CD4-positive, alpha-beta T cell treated with Interleukin-10 for 1 hour (primary cell): Measurements from ENCODE around the gene LUZP2.

Experiments
- DNase-seq: peaks from one replicate; pipeline ENCODE4 v3.0.0-alpha.2; 2020

Gene LUZP2

GRCh38 chr11:24734742-24735237 lies 237.9 kb downstream of the LUZP2 start:
- DNase-seq: no peak

GRCh38 chr11:24738972-24739371 lies 242.1 kb downstream of the LUZP2 start:
- no peak for DNase-seq

GRCh38 chr11:24739637-24740036 lies 242.8 kb downstream of the LUZP2 start:
- DNase-seq: no peak

GRCh38 chr11:24747275-24748251 lies 250.7 kb downstream of the LUZP2 start:
- DNase-seq: no peak

- no peak for DNase-seq
Observed at GRCh38 chr11:24748261-24748660, 251.4 kb downstream of the LUZP2 start.

- DNase-seq: no peak
Observed at GRCh38 chr11:24754406-24754805, 257.6 kb downstream of the LUZP2 start.

- no peak for DNase-seq
Observed at GRCh38 chr11:24755260-24755839, 258.5 kb downstream of the LUZP2 start.

GRCh38 chr11:24759742-24760141 lies 262.9 kb downstream of the LUZP2 start:
- DNase-seq: no peak

- no peak for DNase-seq
Observed at GRCh38 chr11:24760681-24761080, 263.8 kb downstream of the LUZP2 start.

- DNase-seq: no peak
Observed at GRCh38 chr11:24762076-24762475, 265.2 kb downstream of the LUZP2 start.

- no peak for DNase-seq
Observed at GRCh38 chr11:24767411-24767810, 270.6 kb downstream of the LUZP2 start.

GRCh38 chr11:24773322-24773721 lies 276.5 kb downstream of the LUZP2 start:
- no peak for DNase-seq

- no peak for DNase-seq
Observed at GRCh38 chr11:24779791-24780190, 282.9 kb downstream of the LUZP2 start.

GRCh38 chr11:24781288-24781687 lies 284.4 kb downstream of the LUZP2 start:
- no peak for DNase-seq

- no peak for DNase-seq
Observed at GRCh38 chr11:24793479-24793878, 296.6 kb downstream of the LUZP2 start.

- no peak for DNase-seq
Observed at GRCh38 chr11:24794064-24794463, 297.2 kb downstream of the LUZP2 start.

- DNase-seq: no peak
Observed at GRCh38 chr11:24805671-24806070, 308.8 kb downstream of the LUZP2 start.

GRCh38 chr11:24808173-24808572 lies 311.3 kb downstream of the LUZP2 start:
- DNase-seq: no peak

GRCh38 chr11:24819006-24819405 lies 322.2 kb downstream of the LUZP2 start:
- no peak for DNase-seq

- no peak for DNase-seq
Observed at GRCh38 chr11:24819863-24820434, 323.1 kb downstream of the LUZP2 start.

- DNase-seq: no peak
Observed at GRCh38 chr11:24820541-24820940, 323.7 kb downstream of the LUZP2 start.

GRCh38 chr11:24828938-24829605 lies 332.2 kb downstream of the LUZP2 start:
- no peak for DNase-seq

GRCh38 chr11:24833573-24833972 lies 336.7 kb downstream of the LUZP2 start:
- no peak for DNase-seq
